ENCODE data around the gene ARHGAP6. TPM values are rescaled to one million over a fixed set of nuclear protein-coding genes. Genes with fewer than 3 reads are reported as not detected.
"Not testable (repeated sequence)": the region's sequence is repeated elsewhere in the genome, so short reads cannot be mapped to it uniquely, and the experiment has no call there.

ARHGAP6 gene
- polyA plus RNA-seq, 1 donor: 5.1 TPM

DNA sequence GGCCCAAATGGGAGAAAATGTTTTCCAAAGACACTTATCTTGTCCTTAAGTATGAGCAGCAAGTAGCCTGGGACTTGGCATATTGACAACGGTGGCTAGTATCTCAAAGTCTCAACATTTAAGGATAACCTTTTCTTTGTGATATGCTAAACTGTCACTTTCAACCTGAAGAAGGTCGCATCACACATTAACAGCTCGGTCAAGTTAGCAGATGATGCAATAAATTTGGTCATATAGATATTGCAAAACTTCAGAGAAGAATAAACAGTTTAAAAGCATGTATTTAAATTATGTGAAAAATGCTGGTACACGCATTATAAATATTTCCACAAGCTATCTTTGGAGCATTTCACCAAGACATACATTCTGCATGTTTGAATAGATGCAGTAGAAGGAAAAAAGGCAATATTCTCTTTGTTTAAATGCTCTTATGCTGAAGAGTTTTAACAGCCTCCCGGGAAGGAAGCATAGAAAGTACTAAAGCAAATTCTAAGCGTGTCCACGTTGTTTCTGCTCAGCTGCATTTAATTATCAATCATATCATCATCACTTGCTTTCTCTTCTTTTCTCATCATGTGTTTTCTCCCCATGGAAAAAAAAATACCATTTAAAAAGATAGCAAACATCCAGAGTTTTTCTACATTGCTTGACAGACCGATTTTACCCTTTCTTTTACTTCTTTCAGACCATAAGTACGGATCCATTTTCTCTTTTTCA is 24.2 kb downstream of the ARHGAP6 start:
- no peaks in the 10 kb centered on the region for H3K4me1 ChIP-seq (ENCODE audit: control insufficient read depth, insufficient read depth, low read length)
- H3K36me3 ChIP-seq (ENCODE audit: control insufficient read depth, insufficient read depth, low read length): no peaks in the 10 kb centered on the region
- no peaks in the 10 kb centered on the region for H3K27me3 ChIP-seq (ENCODE audit: control insufficient read depth, insufficient read depth, low read length)
- no peak overlapping the region for H3K27ac ChIP-seq (ENCODE audit: low read length)
- 83% methylated on average over 1 of the region's 9 CpGs for WGBS (ENCODE audit: insufficient coverage, low lambda C conversion rate)
- no peak overlapping the region for H3K4me3 ChIP-seq (ENCODE audit: low read length)
- H3K9me3 ChIP-seq (ENCODE audit: control insufficient read depth, low read depth, low read length): no peaks in the 10 kb centered on the region
- DNase-seq: no peak

DNA sequence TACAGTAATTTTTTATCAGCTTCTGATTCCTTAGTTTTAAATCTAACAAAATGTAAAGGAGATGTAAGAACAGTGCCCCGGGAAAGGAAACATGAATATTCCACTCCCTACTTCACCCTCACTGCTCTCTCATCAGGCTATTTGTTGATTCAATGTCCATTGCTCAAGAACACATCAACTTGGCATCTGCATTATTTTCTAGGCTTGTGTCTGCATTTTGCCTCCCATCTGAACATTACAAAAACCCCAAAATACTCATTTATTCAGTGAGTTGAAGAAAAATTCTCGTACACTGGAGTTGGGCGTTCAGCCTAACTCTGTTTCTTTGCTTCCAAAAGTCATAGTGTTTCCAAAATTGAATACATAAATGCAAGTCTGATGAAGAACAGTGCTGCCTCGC is 25.6 kb downstream of the ARHGAP6 start:
- no peak overlapping the region for H3K27ac ChIP-seq (ENCODE audit: low read length)
- no peak for DNase-seq
- no peaks in the 10 kb centered on the region for H3K4me1 ChIP-seq (ENCODE audit: control insufficient read depth, insufficient read depth, low read length)
- WGBS (ENCODE audit: insufficient coverage, low lambda C conversion rate): no CpG with 5 or more reads among the region's 4 CpGs
- no peaks in the 10 kb centered on the region for H3K27me3 ChIP-seq (ENCODE audit: control insufficient read depth, insufficient read depth, low read length)
- no peaks in the 10 kb centered on the region for H3K36me3 ChIP-seq (ENCODE audit: control insufficient read depth, insufficient read depth, low read length)
- no peaks in the 10 kb centered on the region for H3K9me3 ChIP-seq (ENCODE audit: control insufficient read depth, low read depth, low read length)
- H3K4me3 ChIP-seq (ENCODE audit: low read length): no peak overlapping the region

DNA sequence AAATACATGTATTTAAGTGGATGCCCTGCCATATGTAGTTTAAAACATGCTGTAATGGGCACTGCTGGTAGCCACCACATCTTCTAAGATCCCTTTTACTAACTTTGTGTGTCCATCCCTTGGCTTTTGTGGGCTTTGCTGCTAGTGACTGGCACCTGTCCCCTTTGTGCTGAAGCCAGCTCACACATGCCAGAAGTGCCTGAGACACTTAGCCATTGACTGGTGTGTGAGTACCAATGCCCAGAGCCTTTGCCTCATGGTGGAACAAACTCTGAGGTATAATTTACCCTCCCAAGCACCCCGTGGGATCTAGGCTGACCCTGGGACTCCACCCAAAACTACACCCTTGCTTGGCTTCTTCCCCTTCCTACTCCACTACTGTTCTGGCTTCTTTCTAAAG is 33.0 kb downstream of the ARHGAP6 start:
- no CpG with 5 or more reads among the region's 1 CpG for WGBS (ENCODE audit: insufficient coverage, low lambda C conversion rate)
- H3K4me3 ChIP-seq (ENCODE audit: low read length): no peak overlapping the region
- H3K9me3 ChIP-seq (ENCODE audit: control insufficient read depth, low read depth, low read length): no peaks in the 10 kb centered on the region
- no peaks in the 10 kb centered on the region for H3K4me1 ChIP-seq (ENCODE audit: control insufficient read depth, insufficient read depth, low read length)
- DNase-seq: no peak
- no peaks in the 10 kb centered on the region for H3K36me3 ChIP-seq (ENCODE audit: control insufficient read depth, insufficient read depth, low read length)
- no peak overlapping the region for H3K27ac ChIP-seq (ENCODE audit: low read length)
- H3K27me3 ChIP-seq (ENCODE audit: control insufficient read depth, insufficient read depth, low read length): no peaks in the 10 kb centered on the region

DNA sequence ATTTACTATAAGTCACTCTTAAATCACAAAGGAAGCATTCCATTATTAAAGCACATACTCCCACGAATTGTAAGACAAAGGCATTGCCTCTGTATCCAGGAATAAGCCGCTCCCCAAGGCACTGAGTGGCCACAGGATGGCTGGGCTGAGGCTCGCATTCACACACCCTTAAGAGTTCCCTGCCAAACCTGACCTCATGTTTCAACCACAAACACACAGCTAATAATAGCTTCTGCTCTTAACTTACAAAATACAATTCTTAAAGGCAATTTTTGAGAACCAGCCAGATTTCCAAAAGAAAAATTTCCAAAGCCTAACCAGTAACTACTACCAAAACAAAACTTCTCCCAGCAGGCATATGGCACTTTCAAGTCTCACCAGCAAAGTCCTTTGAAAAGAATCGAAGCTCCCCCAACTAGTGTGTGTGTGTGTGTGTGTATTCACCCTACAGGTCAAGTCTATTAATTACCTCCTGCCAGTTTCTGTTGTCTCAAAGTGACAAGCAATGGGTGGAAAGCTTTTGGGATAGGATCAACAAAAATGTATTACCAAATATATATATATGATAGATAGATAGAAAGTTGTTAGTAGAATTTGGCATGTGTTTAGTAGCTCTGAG is 36.0 kb downstream of the ARHGAP6 start:
- H3K4me3 ChIP-seq (ENCODE audit: low read length): no peak overlapping the region
- no CpG with 5 or more reads among the region's 4 CpGs for WGBS (ENCODE audit: insufficient coverage, low lambda C conversion rate)
- H3K36me3 ChIP-seq (ENCODE audit: control insufficient read depth, insufficient read depth, low read length): no peaks in the 10 kb centered on the region
- no peak for DNase-seq
- no peaks in the 10 kb centered on the region for H3K9me3 ChIP-seq (ENCODE audit: control insufficient read depth, low read depth, low read length)
- no peaks in the 10 kb centered on the region for H3K27me3 ChIP-seq (ENCODE audit: control insufficient read depth, insufficient read depth, low read length)
- no peaks in the 10 kb centered on the region for H3K4me1 ChIP-seq (ENCODE audit: control insufficient read depth, insufficient read depth, low read length)
- H3K27ac ChIP-seq (ENCODE audit: low read length): no peak overlapping the region

DNA sequence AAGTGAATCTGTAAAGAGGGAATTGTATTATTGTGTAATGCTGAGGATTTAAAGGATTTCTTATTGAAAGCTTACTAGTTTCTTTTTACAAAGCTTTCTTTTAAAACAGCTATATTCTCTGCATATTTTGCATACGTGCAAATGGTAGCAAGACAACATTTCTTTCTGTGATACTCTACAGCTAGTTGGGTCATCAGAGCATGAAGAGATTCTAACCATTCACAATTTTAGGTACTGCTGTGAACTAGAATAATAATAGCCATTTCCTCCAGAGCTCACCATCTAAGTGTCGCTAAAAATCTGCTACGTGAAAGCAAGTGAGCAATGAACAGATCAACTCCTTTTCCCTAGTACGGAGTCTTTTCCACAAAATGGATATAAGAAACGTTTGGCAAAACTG is 37.3 kb downstream of the ARHGAP6 start:
- Histone ChIP-seq H3K27me3 (ENCODE audit: control insufficient read depth, insufficient read depth, low read length) (no peaks in the 10 kb centered on the region), H3K4me1 (ENCODE audit: control insufficient read depth, insufficient read depth, low read length) (no peaks in the 10 kb centered on the region), H3K27ac (ENCODE audit: low read length) (no peak overlapping the region), H3K4me3 (ENCODE audit: low read length) (no peak overlapping the region), H3K9me3 (ENCODE audit: control insufficient read depth, low read depth, low read length) (no peaks in the 10 kb centered on the region), H3K36me3 (ENCODE audit: control insufficient read depth, insufficient read depth, low read length) (no peaks in the 10 kb centered on the region)
- no CpG with 5 or more reads among the region's 5 CpGs for WGBS (ENCODE audit: insufficient coverage, low lambda C conversion rate)
- DNase-seq: no peak

DNA sequence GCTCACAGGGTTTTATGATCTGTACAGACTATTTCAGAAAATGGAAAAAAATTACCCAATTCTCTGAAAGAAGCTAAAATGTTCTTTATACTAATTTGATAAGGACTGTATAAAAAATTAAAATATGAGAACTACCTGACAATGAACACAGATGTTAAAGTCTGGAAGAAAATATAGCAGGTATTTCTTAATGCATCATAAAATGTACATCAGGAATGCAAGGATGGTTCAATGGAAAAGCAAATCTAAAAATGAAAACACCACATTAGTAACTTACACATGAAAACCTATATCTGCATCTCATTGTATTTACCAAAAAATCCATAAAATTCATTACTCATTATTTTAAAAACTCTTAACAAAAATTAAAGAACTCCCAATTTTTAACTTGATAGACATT is 39.4 kb downstream of the ARHGAP6 start:
- H3K36me3 ChIP-seq (ENCODE audit: control insufficient read depth, insufficient read depth, low read length): no peaks in the 10 kb centered on the region
- H3K9me3 ChIP-seq (ENCODE audit: control insufficient read depth, low read depth, low read length): no peaks in the 10 kb centered on the region
- no peaks in the 10 kb centered on the region for H3K4me1 ChIP-seq (ENCODE audit: control insufficient read depth, insufficient read depth, low read length)
- H3K4me3 ChIP-seq (ENCODE audit: low read length): no peak overlapping the region
- no peak overlapping the region for H3K27ac ChIP-seq (ENCODE audit: low read length)
- H3K27me3 ChIP-seq (ENCODE audit: control insufficient read depth, insufficient read depth, low read length): no peaks in the 10 kb centered on the region
- DNase-seq: no peak

DNA sequence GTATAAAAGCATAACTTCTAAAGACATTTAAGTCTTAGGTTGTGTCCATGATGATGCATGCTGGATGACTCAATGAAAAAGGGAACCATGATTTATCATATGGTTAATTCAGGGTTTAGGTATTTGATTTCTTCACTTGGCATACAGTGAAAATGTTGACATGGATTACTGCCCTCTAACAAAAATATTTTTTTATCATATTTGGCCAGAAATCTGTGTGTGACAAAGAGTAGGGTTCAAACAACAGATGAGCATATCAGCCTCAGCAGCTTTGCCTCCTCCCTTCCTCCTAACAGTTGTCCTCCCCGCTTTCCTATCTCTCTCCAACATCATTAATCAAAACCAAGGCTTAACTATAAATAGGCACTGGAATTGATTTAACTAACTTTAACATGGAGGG is 46.3 kb downstream of the ARHGAP6 start:
- no peaks in the 10 kb centered on the region for H3K9me3 ChIP-seq (ENCODE audit: control insufficient read depth, low read depth, low read length)
- H3K36me3 ChIP-seq (ENCODE audit: control insufficient read depth, insufficient read depth, low read length): no peaks in the 10 kb centered on the region
- no peak for DNase-seq
- no peak overlapping the region for H3K27ac ChIP-seq (ENCODE audit: low read length)
- no peaks in the 10 kb centered on the region for H3K27me3 ChIP-seq (ENCODE audit: control insufficient read depth, insufficient read depth, low read length)
- H3K4me1 ChIP-seq (ENCODE audit: control insufficient read depth, insufficient read depth, low read length): no peaks in the 10 kb centered on the region
- WGBS (ENCODE audit: insufficient coverage, low lambda C conversion rate): no CpG with 5 or more reads among the region's 1 CpG
- no peak overlapping the region for H3K4me3 ChIP-seq (ENCODE audit: low read length)

DNA sequence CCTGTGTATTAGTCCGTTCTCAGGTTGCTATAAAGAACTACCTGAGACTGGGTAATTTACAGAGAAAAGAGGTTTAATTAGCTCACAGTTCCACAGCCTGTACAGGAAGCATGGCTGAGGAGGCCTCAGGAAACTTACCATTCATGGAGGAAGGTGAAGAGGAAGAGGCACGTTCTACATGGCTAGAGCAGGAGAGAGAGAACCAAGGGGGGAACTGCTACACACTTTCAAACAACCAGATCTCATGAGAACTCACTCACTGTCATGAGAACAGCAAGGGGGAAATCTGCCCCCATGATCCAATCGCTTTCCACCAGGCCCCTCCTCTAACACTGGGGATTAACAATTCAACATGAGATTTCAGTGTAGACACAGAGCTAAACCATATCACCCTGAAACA is 51.5 kb downstream of the ARHGAP6 start:
- H3K9me3 ChIP-seq (ENCODE audit: control insufficient read depth, low read depth, low read length); H3K27me3 ChIP-seq (ENCODE audit: control insufficient read depth, insufficient read depth, low read length); DNase-seq; H3K36me3 ChIP-seq (ENCODE audit: control insufficient read depth, insufficient read depth, low read length); H3K4me3 ChIP-seq (ENCODE audit: low read length); H3K4me1 ChIP-seq (ENCODE audit: control insufficient read depth, insufficient read depth, low read length); H3K27ac ChIP-seq (ENCODE audit: low read length): not testable (repeated sequence)
- WGBS (ENCODE audit: insufficient coverage, low lambda C conversion rate): no CpG with 5 or more reads among the region's 3 CpGs

DNA sequence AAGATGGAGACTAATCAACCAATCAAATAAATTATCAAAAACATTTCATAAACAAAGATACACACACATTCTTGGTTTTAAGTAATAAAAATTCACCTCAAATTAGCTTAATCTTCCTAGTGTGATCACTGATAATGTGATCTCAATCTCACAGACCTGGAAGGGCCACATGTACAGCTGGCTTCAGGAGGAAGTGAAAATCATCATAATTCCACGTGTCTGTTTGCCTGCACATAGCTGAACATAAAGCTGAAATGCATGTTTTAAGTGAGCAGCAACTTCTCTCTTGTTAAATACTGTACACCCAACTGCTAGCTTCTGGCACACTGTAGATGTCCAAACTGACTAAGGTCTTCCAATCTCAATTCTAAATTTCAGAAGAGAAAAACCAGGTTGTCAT is 53.8 kb downstream of the ARHGAP6 start:
- Histone ChIP-seq H3K36me3 (ENCODE audit: control insufficient read depth, insufficient read depth, low read length) (no peaks in the 10 kb centered on the region), H3K4me1 (ENCODE audit: control insufficient read depth, insufficient read depth, low read length) (no peaks in the 10 kb centered on the region), H3K9me3 (ENCODE audit: control insufficient read depth, low read depth, low read length) (no peaks in the 10 kb centered on the region), H3K27ac (ENCODE audit: low read length) (no peak overlapping the region), H3K4me3 (ENCODE audit: low read length) (no peak overlapping the region), H3K27me3 (ENCODE audit: control insufficient read depth, insufficient read depth, low read length) (no peaks in the 10 kb centered on the region)
- DNase-seq: no peak
- no CpG with 5 or more reads among the region's 1 CpG for WGBS (ENCODE audit: insufficient coverage, low lambda C conversion rate)

DNA sequence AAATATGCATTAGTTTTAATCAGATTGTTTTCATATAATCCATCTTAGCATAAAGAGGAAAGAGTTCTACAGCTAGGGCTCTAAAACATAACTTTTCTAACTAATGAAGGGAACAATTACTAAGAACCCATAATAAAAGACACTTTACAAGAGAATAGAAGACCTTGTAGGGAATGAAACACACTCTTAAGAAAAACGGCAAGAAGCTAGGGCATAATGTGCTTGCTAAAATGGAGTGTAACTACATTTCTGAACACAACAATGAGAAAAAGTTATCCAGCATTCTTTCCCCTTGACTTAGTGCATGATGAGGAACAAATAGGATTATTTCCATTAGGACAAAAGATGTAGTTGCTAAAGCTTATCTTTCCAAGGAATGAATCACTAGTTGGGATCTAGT is 54.6 kb downstream of the ARHGAP6 start:
- DNase-seq: no peak
- Histone ChIP-seq H3K4me1 (ENCODE audit: control insufficient read depth, insufficient read depth, low read length) (no peaks in the 10 kb centered on the region), H3K4me3 (ENCODE audit: low read length) (no peak overlapping the region), H3K27me3 (ENCODE audit: control insufficient read depth, insufficient read depth, low read length) (no peaks in the 10 kb centered on the region), H3K27ac (ENCODE audit: low read length) (no peak overlapping the region), H3K36me3 (ENCODE audit: control insufficient read depth, insufficient read depth, low read length) (no peaks in the 10 kb centered on the region), H3K9me3 (ENCODE audit: control insufficient read depth, low read depth, low read length) (no peaks in the 10 kb centered on the region)
- whole genome bisulfite sequencing (ENCODE audit: insufficient coverage, low lambda C conversion rate): no CpG with 5 or more reads among the region's 1 CpG

DNA sequence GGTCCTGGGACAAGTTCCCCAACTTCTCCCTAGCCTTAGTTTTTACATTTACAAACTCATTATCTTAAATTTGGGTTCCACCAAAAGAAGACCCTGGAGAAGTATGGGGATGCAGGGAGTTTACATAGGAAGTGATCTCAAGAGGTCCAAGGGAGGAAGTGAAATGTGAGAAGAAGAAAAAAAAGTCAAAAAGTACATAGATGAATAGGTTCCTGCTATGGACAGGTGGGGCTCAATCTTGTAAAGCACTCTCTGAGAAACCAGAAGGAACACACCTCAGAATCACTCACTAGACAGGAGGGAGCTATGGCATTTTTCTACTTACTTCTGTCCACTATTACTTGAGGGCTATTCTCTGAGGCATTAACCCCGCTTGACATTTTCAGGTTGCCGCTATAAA is 56.6 kb downstream of the ARHGAP6 start:
- no peak overlapping the region for H3K27ac ChIP-seq (ENCODE audit: low read length)
- H3K4me3 ChIP-seq (ENCODE audit: low read length): no peak overlapping the region
- WGBS (ENCODE audit: insufficient coverage, low lambda C conversion rate): no CpG with 5 or more reads among the region's 2 CpGs

More for the DNA sequence above, 56.6 kb downstream of the ARHGAP6 start:
- no peaks in the 10 kb centered on the region for H3K27me3 ChIP-seq (ENCODE audit: control insufficient read depth, insufficient read depth, low read length)
- no peaks in the 10 kb centered on the region for H3K36me3 ChIP-seq (ENCODE audit: control insufficient read depth, insufficient read depth, low read length)
- no peaks in the 10 kb centered on the region for H3K9me3 ChIP-seq (ENCODE audit: control insufficient read depth, low read depth, low read length)
- H3K4me1 ChIP-seq (ENCODE audit: control insufficient read depth, insufficient read depth, low read length): no peaks in the 10 kb centered on the region
- no peak for DNase-seq

Measured in large intestine (tissue), 3 donors.